Stimulated activated CD4-positive, alpha-beta T cell treated with anti-CD3 and anti-CD28 coated beads, TNF-alpha, amount 100 ng/mL, for 24 hours (primary cell): ENCODE data around the gene PARP4.
"Not testable (repeated sequence)": the region's sequence is repeated elsewhere in the genome, so short reads cannot be mapped to it uniquely, and the experiment has no call there.

Source experiments
- DNase-seq, 3 experiments: peaks; one replicate each; pipeline ENCODE4 v3.0.0-alpha.2; 2020; ENCODE audit warnings: low read depth in 3 of 3

Gene PARP4

DNA sequence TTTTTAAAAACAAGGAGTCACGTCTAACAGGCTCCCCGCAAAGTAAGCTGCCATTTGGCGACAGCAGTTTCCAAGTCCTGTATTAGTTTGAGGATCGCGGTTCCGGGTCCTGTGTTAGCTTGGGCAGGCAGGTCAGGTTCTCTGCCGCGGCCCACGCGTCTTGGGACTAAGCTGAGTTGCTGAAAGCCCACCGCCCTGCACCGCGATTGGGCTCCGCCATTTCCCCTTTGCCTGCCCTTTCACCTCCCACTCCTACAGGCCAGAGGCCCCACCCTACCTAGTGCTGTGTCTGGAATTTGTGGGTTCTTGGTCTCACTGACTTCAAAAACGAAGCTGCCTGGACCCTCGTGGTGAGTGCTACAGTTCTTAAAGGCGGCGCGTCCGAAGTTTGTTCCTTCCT is 6.8 kb downstream of the PARP4 start:
- DNase-seq = no peak

DNA sequence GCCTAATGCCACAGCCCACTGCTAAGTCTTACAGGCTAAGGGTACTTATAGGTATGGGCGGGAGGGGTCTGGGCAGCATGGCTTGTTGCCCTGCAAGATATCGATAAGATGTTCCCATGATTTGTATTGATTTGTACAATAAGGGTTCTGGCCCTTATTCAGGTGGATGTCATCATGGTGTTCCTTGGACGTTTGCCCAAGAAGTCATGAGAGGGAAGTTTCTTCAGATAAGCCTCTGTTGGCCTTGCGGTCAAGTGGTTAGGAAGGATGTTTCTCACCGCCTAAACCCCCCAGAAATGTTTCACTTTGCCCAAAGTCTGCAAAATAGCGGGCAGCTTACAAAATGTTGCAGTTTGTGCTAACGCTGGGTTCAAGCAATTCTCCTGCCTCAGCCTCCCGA is 7.3 kb downstream of the PARP4 start:
- DNase-seq = no peak

DNA sequence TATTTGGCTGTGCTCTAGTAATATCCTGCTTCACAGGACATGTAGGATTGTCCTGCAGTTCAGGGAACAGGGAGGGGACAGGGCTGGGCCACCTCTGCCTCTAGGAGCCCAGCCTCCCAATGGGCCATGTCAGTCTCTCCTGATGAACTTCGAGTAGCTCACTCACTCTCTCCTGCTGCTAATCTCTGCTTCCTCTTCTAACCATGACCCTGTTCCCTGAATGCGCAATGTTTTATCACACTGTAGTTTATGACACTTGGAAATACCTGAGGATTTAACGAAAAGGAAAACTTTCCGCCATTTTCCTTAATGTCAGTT is 9.2 kb downstream of the PARP4 start:
- DNase-seq = no peak

DNA sequence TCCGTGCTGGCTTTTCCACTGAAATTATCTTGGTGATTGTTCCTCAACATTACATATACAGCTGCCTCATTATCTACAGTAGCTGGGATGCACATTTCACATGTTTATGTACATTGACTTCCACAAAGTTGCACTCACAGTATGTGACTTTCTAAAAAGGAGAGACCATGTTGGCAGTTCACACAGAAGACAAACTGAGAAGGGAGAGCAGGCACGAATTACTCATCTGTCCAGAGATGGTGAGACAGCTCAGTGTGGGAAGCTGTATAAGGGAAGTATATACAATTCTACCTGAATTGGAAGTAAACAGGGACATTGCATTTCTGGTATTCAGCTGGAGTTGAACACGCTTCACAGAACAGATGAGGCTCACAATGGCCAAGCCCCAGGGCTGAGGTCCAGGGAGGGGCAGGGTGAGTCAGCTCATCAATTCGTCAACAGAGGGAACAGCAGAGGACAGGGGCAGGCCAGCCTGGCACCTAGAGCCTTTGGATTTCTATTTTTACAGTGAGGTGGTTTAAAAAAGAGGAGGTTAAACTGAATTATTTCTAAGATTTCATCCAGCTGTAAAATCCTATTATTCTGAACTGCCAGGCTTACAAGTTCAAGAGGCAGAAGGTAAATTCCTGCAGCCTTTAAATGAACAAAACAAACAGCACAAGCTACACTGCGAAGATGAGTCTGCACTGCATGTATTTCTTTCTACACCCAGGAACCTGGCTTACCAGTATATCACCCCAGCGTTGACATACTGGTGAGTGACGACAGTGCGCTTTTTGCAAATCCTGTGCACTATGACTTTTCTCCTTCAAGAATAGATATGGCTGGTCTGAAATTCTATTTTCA is 9.8 kb downstream of the PARP4 start:
- no peak for DNase-seq

DNA sequence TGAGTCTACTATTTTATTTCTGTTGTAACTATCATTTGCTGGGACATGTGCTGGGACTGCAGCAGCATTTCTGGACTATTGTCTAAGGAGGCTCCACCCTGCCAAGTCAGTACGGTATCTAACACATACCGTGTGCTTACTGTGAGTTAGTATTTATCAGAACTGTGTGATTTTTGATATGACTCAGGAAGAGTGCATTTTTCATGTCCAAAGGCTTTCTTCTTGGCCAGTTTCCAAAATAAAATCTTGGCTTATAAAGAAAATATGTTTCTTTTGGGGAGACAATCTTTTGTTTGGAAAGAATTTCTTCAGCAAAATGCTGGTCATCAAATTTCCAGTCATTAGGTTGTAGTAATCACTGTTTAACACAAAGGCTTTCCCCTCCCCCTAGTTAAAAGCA is 11.6 kb downstream of the PARP4 start:
- DNase-seq = no peak

DNA sequence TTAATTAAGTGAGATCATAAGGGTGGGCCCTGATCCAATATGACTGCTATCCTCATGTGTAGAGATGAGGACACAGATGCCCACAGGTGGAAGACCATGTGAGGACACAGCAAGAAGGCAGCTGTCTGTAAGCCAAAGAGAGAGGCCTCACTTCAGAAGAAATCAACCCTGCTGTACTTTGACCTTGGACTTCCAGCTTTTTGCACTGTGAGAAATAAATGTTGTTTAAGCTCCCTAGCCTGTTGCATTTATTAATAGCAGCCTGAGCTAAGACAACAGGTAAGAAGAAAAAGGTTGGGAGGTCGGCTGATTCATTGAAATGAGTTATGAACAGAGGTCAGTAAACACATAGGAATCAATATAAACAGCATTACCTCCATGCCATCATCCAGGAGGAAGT is 14.8 kb downstream of the PARP4 start:
- DNase-seq = no peak

DNA sequence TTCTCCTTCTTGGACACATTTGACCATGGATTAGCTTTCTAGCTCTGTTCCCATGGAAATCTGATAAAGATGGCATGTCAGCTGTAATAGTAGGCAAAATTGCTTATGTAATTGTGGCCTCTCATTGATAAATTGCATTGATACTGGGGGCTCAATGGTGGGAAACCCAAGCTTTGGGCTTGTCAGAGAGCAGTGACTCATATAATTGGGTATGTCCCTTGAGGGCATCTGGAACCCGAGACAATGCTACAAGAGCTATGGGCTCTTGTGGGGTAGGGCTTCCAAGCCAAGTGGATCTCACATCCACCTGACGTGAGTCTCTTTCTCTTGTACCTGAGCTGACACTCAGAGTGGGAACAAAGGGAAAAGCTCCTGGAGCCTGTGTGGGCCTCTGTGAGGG is 16.3 kb downstream of the PARP4 start:
- not testable (repeated sequence) for DNase-seq

DNA sequence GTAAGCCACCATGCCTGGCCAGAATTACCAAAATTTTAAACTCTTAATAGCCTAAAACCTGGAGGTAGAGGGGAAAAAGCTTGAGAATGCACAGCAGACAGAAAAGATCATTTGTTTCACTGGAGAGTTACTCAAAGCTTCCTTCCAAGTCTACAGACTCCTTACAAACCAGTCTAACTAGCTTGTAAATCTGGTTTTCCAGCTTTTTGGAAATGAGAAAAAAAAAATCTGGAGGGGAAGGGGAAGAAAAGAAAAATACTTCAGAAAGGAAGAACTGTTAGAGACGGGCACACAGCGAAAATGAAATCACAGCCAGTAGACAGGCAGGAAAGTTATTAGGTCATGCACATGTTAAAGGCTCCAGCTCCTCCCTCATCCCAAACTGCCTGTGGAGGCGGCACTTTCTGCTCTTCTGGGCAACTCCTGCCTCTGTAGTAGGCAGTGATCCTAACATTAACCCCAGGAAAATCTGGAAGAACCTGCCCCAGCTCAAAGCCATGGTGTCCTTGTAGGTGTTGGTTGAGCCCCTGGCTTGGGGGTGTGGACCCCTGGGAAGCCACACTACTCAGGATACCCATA is 17.3 kb downstream of the PARP4 start:
- DNase-seq = no peak

DNA sequence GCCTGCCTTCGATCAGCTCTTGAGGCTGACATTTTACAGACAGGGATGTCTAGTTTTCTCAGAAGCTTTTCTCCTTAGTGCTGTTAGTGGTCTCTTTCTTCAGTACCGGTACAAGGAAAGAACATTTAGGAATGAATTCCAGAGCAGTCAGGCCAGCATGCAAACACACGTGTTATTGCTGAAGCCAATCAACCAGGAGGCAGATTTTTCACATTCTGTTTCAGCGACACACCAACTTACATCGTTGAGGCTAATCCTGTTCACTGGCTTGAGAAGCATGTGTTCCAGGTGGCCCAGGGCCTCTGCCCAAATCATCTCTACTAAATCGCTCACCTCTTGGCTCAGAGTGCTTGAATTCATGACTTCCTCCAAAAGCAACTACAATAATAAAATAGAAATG is 19.2 kb downstream of the PARP4 start:
- DNase-seq = no peak

DNA sequence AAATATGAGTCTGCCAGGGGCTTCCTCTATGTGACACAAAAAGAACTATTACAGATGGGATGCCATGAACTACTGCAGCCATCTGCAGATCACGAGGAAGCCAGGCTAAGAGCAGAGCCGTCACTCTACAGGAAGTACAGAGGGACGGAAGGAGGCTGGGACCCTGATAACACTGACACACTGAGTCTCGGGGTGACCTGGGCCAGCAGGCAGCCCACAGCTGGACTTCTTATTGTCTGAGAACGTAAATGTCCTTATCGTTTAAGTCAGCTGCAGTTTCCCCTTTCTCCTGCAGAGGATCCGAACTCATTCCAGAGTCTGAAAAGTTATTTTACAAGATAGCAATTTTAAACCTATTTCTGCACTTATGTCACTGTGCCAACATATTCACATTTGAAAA is 20.7 kb downstream of the PARP4 start:
- no peak for DNase-seq

DNA sequence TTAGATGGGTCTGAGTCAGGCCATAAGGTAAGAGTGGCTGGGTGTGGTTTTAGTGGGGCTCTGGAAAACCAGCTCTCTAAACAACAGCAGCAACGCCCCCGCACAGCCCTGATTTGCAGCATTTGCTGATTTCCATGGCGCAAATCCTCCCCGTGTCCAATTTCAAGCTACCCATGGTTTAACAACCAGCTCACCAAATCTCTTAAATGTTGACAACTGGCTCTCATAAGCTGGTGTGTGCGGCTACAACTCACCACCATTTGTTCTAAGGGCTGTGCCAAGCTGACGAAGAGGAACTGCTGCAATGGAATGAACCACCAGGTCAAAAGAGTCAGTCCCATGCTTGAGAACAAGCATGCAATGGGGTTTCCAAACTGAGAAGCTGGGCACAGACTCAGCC is 22.9 kb downstream of the PARP4 start:
- no peak for DNase-seq

DNA sequence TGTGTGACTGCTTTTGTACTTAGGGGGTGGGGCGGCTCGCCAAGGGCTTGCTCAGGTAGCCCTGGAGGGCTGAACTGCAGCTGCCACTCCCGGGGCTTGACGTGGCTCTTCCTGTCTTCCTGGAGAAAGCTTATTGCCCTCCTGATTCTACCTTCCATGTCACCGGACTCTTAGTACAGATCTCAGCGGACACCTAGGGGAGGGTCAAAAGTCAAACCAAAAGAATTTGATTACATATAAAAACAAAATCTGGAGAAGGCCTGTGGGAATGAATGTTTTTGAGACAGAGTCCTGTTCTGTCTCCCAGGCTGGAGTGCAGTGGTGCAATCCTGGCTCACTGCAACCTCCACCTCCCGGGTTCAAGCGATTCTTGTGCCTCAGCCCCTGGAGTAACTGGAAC is 24.5 kb downstream of the PARP4 start:
- DNase-seq = not testable (repeated sequence)

DNA sequence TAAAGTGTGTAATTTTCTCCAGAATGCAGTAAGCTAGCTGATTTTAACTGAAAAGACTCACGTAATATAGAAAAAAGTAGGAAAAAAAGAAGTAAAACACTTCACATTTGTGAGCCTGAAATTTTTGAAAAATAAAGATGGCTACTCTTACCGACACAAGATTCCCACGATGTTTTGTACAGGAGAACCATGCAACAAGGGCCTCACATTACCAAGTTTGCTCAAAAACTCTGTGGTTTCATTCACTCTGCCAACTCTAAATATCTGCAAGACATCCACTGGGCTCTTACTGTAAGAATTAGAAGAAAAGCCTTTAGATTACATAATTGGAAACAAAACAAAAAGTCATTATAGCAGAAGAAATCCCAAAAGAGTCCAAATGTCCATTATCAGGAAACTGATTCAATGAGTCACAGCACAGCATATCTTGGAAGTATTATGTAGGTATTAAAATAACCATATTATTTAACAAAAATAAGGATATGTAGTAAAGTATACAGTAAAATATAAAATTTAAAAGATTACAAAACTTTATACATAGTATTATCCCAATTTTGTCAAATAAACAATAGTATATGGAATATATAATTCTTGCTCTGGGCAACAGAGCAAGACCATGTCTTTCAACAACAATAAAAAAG is 26.4 kb downstream of the PARP4 start:
- not testable (repeated sequence) for DNase-seq

DNA sequence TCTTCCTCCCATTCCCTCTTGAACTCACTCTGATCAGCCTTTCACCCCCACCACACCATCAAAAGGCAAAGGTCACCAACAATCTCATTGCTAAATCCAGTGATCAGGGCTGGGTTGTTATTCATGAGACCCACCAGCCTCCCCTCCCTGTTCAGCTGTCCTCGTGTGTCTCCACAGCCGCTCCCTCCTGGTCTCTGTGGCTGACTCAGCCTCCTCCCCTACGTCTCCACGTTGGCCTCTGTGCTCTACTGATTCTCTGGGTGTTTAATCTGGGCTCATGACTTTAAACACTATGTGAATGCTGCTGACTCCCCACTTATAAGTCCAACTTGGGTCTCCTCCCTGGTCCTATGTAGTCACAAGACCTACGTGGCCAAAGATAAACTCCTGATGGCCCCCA is 38.9 kb downstream of the PARP4 start:
- no peak for DNase-seq

DNA sequence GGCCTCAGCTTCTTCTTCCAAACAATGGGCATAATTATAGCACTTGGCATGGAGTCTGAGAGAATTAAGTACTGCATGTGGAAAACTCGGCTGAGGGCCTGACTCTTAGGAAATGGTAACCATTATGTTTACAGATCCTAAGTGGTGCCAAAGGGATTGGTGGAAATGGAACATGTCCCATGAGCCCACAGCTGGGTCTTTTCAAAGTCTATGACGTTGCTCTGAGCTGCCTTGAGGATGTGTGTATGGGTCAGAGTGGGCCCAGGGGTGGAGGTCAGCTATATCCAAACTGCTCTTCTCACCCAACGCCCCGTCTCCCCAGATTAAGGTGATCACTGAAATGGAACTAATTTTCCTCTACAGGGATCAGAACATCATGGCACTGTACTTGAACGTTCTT is 40.4 kb downstream of the PARP4 start:
- not testable (repeated sequence) for DNase-seq

DNA sequence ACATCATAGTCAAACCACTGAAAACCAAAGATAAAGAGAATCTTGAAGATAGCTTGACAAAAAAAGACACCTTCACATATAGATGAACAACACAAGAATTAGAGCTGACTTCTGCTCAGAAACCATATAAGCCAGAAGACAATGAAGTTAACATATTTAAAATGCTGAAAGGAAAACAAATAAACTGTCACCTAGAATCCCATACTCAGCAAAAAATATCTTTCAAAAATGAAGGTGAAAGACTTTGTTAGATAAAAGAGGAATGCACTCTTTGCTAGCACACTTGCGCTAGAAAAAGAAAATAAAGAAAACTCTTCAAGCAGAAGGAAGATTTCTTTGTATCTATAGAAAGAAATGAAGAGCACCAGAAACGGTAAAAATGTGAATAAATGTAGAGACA is 49.5 kb downstream of the PARP4 start:
- no peak for DNase-seq

DNA sequence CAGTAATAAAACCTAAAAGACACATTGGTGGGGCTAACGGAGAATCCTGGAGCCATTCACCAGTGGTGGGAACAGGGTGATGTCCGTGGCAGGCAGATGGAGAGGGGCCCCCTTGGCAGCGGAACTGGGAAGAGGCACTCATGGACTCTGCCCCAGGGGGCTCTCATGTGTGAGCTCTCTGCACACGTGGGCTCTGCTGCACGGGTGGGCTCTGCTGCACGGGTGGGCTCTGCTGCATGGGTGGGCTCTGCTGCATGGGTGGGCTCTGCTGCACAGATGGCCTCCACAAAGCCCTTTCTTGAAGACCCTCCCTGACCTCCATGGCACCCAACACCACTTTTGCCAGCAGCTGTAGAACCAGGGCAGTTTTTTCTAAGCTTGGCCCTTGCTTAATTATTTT is 52.3 kb downstream of the PARP4 start:
- DNase-seq = no peak

DNA sequence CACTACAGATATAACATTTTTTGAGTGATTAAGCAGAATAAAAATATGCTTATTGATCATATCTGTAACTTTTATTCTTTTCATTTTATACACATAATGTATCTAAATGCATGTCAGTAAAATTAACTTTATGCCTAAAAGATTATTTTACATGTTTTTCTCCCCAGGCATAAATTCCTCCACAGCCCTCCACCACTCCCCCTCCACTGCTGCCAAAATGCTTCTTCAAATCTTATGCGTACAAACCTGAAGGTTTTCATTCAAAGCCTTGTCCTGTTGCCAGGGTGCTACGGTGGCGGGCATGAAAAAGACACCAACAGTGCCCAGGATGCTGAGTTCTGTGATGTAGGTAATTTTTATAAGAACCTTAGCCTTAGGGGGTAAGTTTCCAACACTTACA is 52.9 kb downstream of the PARP4 start:
- no peak for DNase-seq

DNA sequence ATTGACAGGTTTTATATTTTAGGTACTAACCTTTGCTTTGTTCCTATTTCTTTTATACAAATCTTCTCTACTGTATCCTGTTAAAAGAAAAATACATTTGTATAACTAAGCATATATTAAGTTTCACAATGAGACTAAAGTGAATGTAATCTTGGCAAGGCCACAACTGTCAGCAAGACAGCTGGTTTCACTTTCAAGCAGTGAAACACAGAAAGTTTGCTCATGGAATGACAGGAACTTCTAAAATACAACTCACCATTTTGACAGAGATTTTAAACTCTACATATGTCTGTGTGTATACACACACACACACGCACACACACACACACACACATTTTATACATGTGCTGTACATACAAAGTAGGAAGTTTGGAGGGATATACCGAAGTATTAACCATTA is 53.3 kb downstream of the PARP4 start:
- no peak for DNase-seq

DNA sequence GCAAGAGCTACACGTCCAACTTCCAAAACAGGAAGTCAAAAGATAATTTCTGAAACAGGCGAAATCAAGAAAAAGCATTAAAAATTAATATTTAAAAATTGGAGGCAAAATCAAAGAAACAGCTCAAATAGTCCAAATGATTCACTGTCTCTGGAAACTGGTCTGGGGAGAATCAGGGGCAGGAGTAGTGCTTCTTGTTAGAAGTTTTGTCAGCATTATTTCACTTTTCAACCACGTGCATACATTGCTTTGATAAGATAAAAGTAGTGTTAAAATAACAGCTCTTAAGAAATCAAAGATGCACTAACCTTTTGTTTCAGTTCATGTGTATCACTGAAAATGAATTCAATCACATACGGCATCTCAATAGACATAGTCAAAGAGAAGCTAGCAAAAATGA is 53.8 kb downstream of the PARP4 start:
- DNase-seq = no peak

DNA sequence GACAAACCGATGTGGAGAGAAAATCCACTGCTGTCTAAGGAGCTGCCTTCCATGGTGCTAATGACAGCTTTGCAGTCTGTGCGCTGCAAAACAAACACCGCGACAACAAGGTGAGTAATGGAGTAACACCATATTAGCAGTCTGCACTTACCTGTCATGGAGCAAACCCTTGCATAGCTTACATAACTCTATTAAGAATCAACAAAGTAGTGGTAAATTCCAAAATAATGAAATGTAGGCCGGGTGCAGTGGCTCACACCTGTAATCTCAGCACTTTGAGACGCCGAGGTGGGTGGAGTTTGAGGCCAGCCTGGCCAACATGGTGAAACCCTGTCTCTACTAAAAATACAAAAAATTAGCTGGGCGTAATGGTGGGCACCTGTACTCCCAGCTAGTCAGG is 56.2 kb downstream of the PARP4 start:
- no peak for DNase-seq

DNA sequence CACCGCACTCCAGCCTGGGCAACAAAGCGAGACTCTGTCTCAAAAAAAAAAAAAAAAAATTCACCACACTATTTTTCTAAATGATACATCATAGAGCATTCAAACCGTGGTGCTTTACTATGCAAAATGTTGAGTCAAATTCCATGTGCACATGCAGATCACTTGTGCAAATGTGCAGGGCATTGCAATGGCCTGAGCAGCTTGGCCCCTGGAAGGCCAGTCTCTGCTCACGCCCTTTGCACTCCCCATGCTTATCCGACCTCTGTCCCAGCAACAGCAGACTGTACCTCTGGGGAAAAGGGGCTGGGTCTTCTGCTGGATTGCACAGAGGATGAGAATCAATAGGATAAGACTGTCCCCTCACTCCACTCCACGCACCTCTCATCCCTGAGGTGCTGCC is 58.5 kb downstream of the PARP4 start:
- no peak for DNase-seq

DNA sequence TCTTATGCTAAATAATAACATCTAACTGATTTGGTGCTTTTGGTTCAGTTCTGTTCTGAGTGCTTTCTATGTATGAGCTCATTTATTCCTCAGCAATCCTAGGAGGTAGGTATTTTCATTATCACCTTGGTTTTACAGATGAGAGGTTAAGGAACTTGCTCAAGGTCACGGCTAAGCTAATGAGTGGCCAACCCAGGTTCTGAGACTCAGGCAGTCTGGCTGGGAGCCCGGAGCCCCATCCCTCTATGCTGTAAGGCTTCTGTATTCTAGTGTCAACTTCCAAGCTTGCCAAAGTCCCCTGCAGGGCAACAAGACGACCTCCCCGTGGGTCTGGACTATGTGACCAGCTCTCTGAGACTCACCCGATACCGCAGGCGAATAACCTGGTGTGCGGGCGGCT is 60.5 kb downstream of the PARP4 start:
- DNase-seq = no peak
